IPS-20b (cell line): ENCODE data around the gene ACOT8.
A peak's percentile ranks its signal among the peaks of the same experiment; 100 is the strongest.

Experiments used
- H3K27ac ChIP-seq: one replicate; pipeline ENCODE4 v1.5.1; 2013; ENCODE audit warnings: low read length
- H3K27me3 ChIP-seq: 2 replicates; pipeline ENCODE4 v1.6.1; 2013; ENCODE audit warnings: mild to moderate bottlenecking, low read length, inconsistent platforms; ENCODE audit not compliant: insufficient read depth
- H3K36me3 ChIP-seq: 2 replicates; pipeline ENCODE4 v1.6.1; 2013; ENCODE audit warnings: low read depth, mild to moderate bottlenecking, inconsistent platforms, low read length, moderate library complexity; ENCODE audit not compliant: insufficient read depth
- H3K4me1 ChIP-seq: 2 replicates; pipeline ENCODE4 v1.6.1; 2013; ENCODE audit warnings: mild to moderate bottlenecking, control low read depth, inconsistent platforms, low read length, moderate library complexity; ENCODE audit not compliant: insufficient read depth
- H3K4me3 ChIP-seq: 2 replicates; pipeline ENCODE4 v1.5.1; 2013; ENCODE audit warnings: mild to moderate bottlenecking, low read length, inconsistent platforms
- H3K9ac ChIP-seq: 2 replicates; pipeline ENCODE4 v1.6.1; 2013; ENCODE audit warnings: low read depth, mild to moderate bottlenecking, inconsistent platforms, low read length, moderate library complexity
- H3K9me3 ChIP-seq: 2 replicates; pipeline ENCODE4 v1.6.1; 2013; ENCODE audit warnings: mild to moderate bottlenecking, low read depth, low read length, inconsistent platforms; ENCODE audit not compliant: insufficient read depth

The ACOT8 gene

DNA sequence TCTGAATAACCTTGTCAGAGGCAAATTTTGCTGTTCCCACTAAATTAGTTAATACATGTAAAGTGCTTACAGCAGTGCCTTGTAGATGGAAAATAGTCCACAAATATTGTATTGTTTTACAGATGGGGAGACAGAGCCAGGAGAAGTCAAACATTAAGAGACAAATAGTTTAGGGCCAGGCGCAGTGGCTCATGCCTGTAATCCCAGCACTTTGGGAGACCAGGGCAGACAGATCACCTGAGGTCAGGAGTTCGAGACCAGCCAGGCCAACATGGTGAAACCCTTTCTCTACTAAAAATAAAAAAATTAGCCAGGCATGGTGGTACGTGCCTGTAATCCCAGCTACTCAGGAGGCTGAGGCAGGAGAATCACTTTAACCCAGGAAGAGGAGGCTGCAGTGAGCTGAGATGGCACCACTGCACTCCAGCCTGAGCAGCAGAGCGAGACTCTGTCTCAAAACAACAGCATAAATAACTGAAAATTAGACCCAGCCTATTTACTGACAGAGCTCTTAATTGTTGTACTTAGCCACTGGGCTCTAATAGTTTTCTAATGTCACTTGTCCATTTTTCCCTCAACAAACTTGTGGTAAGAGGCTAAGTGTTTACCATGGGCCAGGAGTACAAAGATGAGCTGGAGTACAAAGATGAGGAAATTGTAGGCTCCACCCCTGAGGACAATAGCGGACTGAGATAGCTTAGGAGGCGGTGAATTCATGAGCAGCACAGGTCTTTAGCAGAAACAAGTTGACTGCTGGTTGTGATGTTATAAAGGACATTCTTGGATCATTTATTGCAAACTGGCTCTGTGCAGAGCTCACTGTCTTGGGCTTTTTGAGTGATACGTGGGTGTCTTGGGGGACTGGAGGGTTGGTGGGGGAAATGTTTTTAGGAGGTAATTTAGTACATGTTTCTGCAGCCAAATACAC is 6.6 kb upstream of the ACOT8 start:
- H3K27me3 ChIP-seq, result no peaks in the 10 kb centered on the region
- H3K4me1 ChIP-seq, result no peaks in the 10 kb centered on the region; the same call in 1 of the 2 replicates
- no peaks in the 10 kb centered on the region for H3K36me3 ChIP-seq
- no peaks in the 10 kb centered on the region for H3K9me3 ChIP-seq
- no peak overlapping the region for H3K27ac ChIP-seq
- H3K9ac ChIP-seq, result no peak overlapping the region
- H3K4me3 ChIP-seq, result no peak overlapping the region

DNA sequence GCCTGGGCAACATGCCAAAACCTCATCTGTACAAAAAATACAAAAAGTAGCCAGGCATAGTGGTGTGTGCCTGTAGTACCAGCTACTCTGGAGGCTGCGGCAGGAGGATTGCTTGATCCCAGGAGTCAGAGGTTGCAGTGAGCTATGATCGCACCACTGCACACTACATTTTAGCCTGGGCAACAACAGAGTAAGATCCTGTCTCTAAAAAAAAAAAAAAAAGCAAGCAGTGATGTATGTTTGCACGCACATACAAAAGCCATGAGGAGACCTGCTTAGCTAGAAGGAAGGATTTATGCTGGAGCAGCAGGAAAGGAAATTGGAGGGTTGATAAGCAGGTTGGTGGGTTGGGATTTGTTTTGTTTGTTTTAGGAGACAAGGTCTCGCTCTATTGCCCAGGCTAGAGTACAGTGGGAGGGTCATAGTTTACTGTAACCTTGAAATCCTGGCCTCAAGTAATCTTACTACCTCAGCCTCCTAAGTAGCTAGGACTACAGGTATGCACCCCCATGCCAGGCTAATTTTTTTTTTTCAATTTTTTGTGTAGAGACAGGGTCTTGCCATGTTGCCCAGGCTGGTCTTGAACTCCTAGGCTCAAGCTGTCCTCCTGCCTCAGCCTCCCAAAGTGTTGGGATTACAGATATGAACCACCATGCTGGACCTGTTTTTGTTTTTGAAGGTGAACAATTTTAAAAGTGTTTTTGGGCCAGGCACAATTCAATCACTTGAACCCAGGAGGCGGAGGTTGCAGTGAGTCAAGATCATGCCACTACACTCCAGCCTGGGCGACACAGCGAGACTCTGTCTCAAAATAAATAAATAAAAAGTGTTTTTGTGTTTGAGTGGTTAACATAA is 4.3 kb upstream of the ACOT8 start:
- Histone ChIP-seq H3K4me1 (no peaks in the 10 kb centered on the region; the same call in 1 of the 2 replicates), H3K27me3 (no peaks in the 10 kb centered on the region), H3K9me3 (no peaks in the 10 kb centered on the region), H3K4me3 (no peak overlapping the region), H3K9ac (no peak overlapping the region), H3K36me3 (no peaks in the 10 kb centered on the region), H3K27ac (no peak overlapping the region)

DNA sequence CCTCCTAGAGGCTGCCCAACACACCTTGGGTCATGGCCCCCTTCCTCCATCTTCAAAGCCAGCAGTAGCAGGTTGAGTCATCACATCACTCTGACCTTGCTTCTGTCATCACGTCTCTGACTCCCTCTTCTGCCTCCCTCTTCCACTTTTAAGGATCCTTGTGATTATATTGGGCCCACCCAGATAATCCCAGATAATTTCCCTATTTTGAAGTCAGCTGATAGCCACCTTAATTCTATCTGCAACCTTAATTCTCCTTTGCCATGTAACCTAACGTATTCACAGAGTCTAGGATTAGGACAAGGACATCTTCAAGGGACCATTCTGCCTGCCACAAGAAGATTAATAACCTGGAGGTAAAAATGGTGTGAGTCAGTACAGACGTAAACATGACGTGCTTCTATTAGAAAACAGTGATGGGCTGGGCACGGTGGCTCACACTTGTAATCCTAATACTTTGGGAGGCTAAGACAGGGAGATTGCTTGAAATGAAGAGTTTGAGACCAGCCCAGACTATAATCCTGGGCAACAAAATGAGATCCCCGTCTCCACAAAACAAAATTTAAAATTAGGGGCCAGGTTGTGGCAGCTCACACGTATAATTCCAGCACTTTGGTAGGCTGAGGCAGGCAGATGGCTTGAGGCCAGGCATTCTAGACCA is 3.5 kb upstream of the ACOT8 start:
- no peaks in the 10 kb centered on the region; the same call in 1 of the 2 replicates for H3K4me1 ChIP-seq
- H3K4me3 ChIP-seq, result no peak overlapping the region
- H3K36me3 ChIP-seq, result no peaks in the 10 kb centered on the region
- H3K27ac ChIP-seq, result no peak overlapping the region
- no peaks in the 10 kb centered on the region for H3K27me3 ChIP-seq
- no peak overlapping the region for H3K9ac ChIP-seq
- no peaks in the 10 kb centered on the region for H3K9me3 ChIP-seq

DNA sequence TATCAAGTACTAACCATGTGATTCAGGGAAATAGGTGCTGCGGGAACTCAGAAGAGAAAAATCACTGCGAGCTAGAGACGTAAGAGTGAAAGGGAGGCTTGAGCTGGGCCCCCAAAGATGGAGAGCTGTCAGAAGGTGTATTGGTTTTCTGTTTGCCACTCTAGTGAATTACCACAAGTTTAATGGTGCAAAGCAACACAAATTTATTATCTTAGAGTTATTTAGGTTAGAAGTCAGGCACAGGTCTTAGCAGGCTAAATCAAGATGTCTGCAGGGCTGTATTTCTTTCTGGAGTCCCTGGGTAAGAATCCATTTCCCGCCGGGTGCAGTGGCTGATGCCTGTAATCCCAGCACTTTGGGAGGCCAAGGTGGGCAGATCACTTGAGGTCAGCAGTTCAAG is 2.7 kb upstream of the ACOT8 start:
- no peaks in the 10 kb centered on the region for H3K27me3 ChIP-seq
- H3K9me3 ChIP-seq, result no peaks in the 10 kb centered on the region
- no peak overlapping the region for H3K9ac ChIP-seq
- H3K4me1 ChIP-seq, result peaks cover 3% of the 10 kb centered on the region; the same call in 1 of the 2 replicates
- no peak overlapping the region for H3K4me3 ChIP-seq
- H3K27ac ChIP-seq, result no peak overlapping the region
- no peaks in the 10 kb centered on the region for H3K36me3 ChIP-seq

DNA sequence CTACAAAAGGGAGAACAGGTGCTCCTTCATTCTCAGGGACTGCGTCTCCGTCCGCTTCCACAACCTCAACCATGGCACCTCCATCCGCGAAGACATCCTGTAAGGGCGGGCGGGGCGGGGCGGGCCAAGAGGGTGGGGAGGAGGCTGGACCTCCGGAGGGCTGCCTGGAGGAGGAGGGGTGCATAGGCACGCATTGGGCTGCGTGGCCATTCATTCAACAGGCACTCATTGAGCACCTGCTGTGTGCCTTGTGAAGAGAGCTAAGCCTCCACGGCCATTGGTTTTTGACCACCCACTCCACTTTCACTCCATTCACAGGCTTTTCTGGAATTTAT is 657 bp upstream of the ACOT8 start:
- H3K9ac ChIP-seq, result peak overlapping the region; percentile 72; the same call in 1 of the 2 replicates
- H3K4me1 ChIP-seq, result peaks cover 14% of the 10 kb centered on the region; the same call in 1 of the 2 replicates

DNA sequence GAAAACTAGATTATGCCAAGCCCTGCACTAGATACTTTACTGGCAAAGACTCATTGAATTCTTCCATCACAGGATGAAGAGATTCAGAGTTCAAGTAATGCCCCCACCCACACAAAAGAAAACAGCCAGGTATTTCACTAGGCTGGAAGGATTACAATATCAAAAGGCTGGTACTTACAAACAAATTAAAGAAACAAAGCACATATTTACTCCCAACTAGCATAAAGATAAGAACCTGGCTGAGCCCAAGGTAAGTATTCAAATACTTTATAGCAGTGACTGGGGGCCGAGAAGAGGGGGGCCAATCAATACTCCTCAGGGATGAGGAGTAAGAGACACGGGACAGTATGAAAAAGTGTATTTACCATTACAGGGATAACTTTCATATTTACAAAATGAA is 3.7 kb downstream of the ACOT8 start:
- Histone ChIP-seq H3K27ac (no peak overlapping the region), H3K27me3 (no peaks in the 10 kb centered on the region), H3K4me1 (peaks cover 14% of the 10 kb centered on the region; the same call in 1 of the 2 replicates), H3K4me3 (peak overlapping the region; percentile 49), H3K9ac (peak overlapping the region; percentile 47; the same call in 1 of the 2 replicates), H3K9me3 (no peaks in the 10 kb centered on the region), H3K36me3 (peaks cover 13% of the 10 kb centered on the region)

More for the DNA sequence above, 657 bp upstream of the ACOT8 start:
- Histone ChIP-seq H3K4me3 (peak overlapping the region; percentile 91), H3K36me3 (no peaks in the 10 kb centered on the region), H3K27me3 (no peaks in the 10 kb centered on the region), H3K9me3 (no peaks in the 10 kb centered on the region), H3K27ac (peak overlapping the region; percentile 78)

DNA sequence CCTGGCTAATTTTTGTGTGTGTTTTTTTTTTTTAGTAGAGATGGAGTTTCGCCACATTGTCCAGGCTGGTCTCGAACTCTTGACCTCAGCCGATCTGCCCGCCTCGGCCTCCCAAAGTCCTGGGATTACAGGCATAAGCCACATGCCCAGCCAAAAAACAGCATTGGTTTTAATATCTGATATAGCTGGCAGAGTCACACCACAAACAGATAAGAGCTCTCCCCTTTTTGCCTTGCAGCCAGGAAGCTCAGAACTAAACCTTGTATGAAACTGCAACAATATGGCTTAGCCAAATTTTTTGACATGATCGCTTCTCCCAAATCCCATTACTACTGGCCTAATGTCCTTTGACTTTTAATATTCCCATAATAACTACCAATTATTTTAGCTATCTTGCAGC is 4.9 kb downstream of the ACOT8 start:
- Histone ChIP-seq H3K9me3 (no peaks in the 10 kb centered on the region), H3K9ac (no peak overlapping the region), H3K4me3 (no peak overlapping the region), H3K36me3 (peaks cover 19% of the 10 kb centered on the region), H3K27me3 (no peaks in the 10 kb centered on the region), H3K27ac (no peak overlapping the region), H3K4me1 (peaks cover 14% of the 10 kb centered on the region; the same call in 1 of the 2 replicates)

DNA sequence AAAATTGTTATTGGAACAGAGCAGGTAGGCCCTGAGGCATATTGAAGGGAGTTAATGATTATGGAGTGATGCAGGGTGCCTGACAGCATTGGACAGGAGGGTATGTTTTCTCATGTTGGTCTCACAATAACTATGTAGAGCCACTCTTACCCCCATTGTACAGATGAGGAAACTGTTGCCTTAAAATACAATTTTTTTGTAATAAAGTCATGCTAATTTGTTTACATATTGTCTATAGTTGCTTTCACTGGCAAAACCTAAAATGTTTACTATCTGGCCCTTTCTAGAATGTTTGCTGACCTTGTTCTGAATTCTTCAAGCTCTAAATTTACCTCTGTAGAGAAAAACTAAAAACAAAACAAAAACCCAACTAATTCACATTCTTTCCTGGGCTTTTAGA is 5.7 kb downstream of the ACOT8 start:
- H3K4me1 ChIP-seq, result peaks cover 14% of the 10 kb centered on the region; the same call in 1 of the 2 replicates
- H3K9ac ChIP-seq, result no peak overlapping the region
- H3K36me3 ChIP-seq, result peaks cover 21% of the 10 kb centered on the region
- no peak overlapping the region for H3K27ac ChIP-seq
- no peaks in the 10 kb centered on the region for H3K27me3 ChIP-seq
- H3K9me3 ChIP-seq, result no peaks in the 10 kb centered on the region
- no peak overlapping the region for H3K4me3 ChIP-seq

DNA sequence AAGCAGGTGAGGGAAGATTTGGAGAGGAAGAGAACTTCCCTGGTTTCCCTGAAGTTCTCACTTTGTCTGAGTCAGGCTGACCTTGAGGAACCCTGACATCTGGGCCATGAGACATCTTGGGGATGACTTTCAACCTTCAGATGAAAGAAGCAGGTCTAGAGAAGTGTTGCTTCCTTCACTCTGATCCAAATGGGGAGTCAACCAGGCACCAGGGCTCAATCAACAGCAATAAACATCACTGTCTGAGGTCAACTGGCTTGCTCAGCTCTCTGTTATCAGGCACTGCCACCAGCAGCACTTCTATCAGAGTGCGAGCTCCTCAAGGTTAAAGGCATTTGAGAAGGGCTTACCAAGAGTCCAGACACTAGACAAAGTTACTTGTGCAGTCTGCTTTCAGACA is 6.3 kb downstream of the ACOT8 start:
- Histone ChIP-seq H3K27ac (no peak overlapping the region), H3K36me3 (peaks cover 27% of the 10 kb centered on the region), H3K9ac (no peak overlapping the region), H3K9me3 (no peaks in the 10 kb centered on the region), H3K27me3 (no peaks in the 10 kb centered on the region), H3K4me3 (no peak overlapping the region), H3K4me1 (peaks cover 14% of the 10 kb centered on the region; the same call in 1 of the 2 replicates)

DNA sequence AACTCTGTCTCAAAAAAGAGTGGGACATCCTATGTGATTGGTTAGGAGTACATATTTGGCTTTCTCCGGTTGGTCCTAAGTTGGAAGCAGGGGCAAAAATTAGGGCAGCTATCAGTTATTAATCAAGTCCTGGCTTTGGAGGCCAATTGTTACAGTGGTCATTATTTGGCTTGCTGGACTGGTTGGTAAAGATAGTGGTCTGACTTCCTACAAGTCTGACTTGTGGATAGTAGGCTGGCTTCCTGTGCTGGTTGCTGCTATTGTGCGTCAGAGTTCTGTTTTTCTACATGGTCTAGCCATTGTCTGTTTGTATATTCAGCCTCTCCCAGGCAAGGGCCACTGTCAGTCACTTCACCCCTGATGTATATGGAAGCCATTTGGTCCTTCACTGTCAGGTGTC is 7.0 kb downstream of the ACOT8 start:
- Histone ChIP-seq H3K27me3 (no peaks in the 10 kb centered on the region), H3K4me3 (no peak overlapping the region), H3K36me3 (peaks cover 32% of the 10 kb centered on the region), H3K4me1 (peaks cover 14% of the 10 kb centered on the region; the same call in 1 of the 2 replicates), H3K27ac (no peak overlapping the region), H3K9ac (no peak overlapping the region), H3K9me3 (no peaks in the 10 kb centered on the region)

DNA sequence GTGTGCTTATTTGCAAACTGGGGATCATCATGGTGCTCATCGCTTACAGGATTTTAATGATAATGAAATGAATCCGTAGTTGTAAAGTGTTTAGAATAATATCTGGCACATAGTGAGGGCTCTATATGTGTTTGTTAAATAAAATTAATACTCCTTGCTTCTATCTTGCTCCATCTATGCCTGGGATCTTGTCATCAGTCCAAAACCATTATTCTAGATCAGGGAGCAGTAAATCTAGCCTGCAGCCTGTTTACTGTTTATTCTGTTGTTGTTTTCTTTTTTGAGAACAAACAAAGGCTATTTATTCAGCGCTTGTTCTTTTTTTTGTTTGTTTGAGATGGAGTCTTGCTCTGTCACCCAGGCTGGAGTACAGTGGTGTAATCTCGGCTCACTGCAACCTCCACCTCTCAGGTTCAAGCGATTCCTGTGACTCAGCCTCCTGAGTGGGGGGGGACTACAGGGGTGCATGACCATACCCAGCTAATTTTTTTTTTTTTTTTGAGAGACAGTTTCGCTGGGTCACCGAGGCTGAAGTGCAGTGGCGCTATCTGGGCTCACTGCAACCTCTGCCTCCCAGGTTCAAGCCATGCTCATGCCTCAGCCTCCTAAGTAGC is 8.1 kb downstream of the ACOT8 start:
- no peak overlapping the region for H3K27ac ChIP-seq
- H3K9me3 ChIP-seq, result no peaks in the 10 kb centered on the region
- H3K4me1 ChIP-seq, result peaks cover 6% of the 10 kb centered on the region; the same call in 1 of the 2 replicates
- H3K9ac ChIP-seq, result no peak overlapping the region
- H3K27me3 ChIP-seq, result no peaks in the 10 kb centered on the region
- H3K36me3 ChIP-seq, result peaks cover 41% of the 10 kb centered on the region
- H3K4me3 ChIP-seq, result no peak overlapping the region
